GM12873 (cell line): ENCODE results near the gene DEAF1.

Experiments
- TF ChIP-seq, protein P1 (sequence below): IDR thresholded peaks from 2 replicates; pipeline ENCODE4 v1.5.1; 2012; ENCODE audit warnings: low read depth, mild to moderate bottlenecking, moderate library complexity, low read length, control low read depth; ENCODE audit not compliant: insufficient read depth; ENCODE audit errors: missing control alignments

The DEAF1 gene

DNA sequence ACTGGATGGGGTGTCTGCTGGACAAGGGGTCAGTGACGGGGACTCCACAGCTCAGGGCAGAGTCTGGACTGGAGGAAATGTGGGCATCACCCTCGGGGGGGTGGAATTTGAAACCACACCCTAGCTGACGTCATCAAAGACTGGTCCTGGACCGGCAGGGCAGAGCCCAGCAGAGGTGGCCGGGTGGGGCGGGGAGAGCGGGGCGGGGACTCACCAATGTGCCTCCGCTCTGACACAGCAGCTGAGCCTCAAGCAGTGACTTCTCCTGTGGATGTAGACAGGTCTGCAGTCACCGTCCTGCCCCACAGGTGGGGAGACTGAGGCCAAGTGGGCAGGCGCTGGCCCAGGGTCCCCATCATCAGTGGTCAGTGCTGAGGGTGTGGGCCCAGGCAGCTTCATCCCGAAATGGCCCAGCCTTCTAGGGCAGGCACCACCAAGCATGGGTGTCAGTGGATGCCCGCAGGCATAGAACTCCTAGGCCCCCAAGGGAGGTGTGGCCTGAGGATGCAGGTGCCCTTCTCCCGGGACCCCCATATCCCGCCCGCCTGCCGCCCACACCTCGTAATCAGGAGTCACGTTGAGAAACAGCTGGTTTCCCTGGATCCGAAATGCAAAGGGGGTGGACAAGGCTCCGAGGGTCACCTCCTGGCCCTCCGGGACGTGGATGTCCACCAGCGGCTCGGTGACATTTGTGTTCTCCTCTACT lies 70.9 kb downstream of the DEAF1 start:
- TF ChIP-seq, protein P1, sequence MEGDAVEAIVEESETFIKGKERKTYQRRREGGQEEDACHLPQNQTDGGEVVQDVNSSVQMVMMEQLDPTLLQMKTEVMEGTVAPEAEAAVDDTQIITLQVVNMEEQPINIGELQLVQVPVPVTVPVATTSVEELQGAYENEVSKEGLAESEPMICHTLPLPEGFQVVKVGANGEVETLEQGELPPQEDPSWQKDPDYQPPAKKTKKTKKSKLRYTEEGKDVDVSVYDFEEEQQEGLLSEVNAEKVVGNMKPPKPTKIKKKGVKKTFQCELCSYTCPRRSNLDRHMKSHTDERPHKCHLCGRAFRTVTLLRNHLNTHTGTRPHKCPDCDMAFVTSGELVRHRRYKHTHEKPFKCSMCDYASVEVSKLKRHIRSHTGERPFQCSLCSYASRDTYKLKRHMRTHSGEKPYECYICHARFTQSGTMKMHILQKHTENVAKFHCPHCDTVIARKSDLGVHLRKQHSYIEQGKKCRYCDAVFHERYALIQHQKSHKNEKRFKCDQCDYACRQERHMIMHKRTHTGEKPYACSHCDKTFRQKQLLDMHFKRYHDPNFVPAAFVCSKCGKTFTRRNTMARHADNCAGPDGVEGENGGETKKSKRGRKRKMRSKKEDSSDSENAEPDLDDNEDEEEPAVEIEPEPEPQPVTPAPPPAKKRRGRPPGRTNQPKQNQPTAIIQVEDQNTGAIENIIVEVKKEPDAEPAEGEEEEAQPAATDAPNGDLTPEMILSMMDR = no peak

GRCh38 chr11:623349-623869 lies 71.6 kb downstream of the DEAF1 start:
- TF ChIP-seq, protein P1 = no peak

DNA sequence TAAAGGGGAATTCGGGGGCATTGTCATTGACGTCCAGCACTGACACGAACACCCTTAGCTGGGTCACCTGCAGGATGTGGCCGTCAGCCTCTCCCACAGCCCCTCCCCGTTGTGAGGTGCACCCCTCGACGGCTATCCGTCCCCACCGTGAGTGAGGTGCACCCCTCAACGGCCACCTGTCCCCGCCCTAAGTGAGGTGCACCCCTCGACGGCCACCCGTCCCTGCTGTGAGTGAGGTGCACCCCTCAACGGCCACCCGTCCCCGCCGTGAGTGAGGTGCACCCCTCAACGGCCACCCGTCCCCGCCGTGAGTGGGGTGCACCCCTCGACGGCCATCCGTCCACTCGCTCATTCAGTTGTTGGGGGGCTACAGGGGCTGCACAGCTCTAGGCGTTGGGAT lies 73.2 kb downstream of the DEAF1 start:
- TF ChIP-seq, protein P1 = no peak

DNA sequence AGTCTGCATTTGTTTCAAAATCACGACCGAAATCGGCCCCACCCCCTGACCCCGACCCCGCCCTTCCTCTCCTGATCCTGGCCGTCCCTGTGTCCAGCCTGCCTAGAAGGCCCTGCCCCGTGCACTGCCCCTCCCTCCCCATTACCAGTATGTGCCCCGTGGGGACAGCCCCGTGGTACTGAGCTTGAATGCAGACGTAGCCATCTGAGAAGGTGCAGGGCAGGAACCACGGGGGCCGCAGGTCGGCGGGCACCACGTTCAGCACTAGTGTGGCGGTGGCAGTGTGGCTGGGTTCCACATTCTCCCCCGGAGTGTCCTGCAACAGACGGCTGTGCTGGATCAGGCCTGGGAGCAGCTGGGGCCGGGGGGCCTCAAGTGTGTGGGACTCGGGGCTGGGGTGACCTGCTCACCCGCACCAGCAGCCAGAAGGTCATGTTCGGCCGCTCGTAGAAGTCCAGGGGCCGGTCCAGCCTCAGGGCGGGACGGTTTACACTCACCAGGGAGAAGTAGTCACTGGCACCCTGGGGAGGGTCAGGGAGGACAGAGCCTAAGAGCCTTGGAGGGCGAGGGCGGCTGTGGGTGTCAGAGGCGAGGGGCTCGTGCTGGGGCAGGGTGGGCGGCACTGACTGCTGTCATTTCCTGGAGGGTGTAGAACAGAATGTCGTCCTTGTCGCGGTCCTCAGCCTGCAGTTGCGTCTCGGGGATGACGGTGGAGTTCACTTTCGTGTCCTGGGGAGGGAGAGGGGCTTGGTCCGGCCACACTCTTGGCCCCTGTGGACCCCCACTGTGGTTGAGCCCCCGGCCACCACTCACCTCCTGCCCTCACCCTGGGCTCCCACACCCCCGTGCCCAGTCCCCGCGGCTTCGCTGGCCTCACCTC lies 73.8 kb downstream of the DEAF1 start:
- TF ChIP-seq, protein P1 = no peak

GRCh38 chr11:620201-620600 lies 74.8 kb downstream of the DEAF1 start:
- TF ChIP-seq, protein P1 = no peak

- TF ChIP-seq, protein P1 = no peak
Observed at GRCh38 chr11:619628-620050, 75.4 kb downstream of the DEAF1 start.

GRCh38 chr11:618856-619627 lies 76.0 kb downstream of the DEAF1 start:
- TF ChIP-seq, protein P1 = no peak
